OCI-M2 (cell line): ENCODE data around the gene NBR1.
"Not testable (repeated sequence)": the region's sequence is repeated elsewhere in the genome, so short reads cannot be mapped to it uniquely, and the experiment has no call there.

ENCODE experiments used
- DNase-seq: peaks from one replicate; lab custom pipeline; 2025; ENCODE audit not compliant: unreplicated experiment; lab: John Stamatoyannopoulos, UW

Gene NBR1

DNA sequence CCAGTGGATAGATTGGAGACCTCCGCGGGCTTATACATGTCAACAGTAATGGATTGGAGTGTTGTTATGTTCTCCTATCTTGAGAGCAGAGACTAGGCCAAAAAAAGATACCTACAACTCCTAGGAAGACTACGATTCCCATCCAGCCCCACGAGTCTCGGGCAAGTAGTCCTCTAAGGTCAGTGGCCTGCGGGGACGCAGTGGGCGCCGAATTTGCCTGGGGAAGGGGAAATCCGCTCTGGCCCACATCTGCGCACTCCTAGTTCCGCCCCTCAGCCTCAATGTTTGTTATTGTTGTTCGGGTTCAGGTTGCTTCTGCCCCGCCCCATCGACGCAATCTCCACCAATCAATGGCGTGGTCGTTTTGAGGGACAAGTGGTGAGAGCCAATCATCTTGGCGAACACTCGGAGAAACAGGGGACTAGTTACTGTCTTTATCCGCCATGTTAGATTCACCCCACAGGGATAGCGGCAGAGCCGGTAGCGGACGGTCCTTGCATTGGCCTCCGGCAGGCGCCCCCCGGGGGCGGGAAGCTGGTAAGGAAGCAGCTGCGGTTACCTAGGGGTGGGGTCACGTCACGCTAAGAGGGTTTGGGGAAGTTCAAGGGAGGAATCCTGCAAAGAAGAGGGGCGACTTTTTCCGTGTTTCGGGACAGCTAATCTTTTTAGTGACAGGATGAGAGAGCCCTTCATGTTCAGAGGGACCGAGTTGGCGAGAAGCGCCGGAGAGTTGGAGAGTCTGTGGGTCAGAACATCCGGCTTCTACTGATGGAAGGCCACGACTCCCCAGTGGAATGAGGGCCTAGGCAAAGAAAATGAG, at the start of gene NBR1:
Gene NBR1, plus strand, starts transcription at position 449 of the 820 bp plus-strand sequence. CDS start 4,586 bp downstream, outside the sequence.
- peak; percentile 88 for DNase-seq

GRCh38 chr17:43125133-43125966, 45.7 kb upstream of the NBR1 start, which contains the start of gene BRCA1:
TSS of gene BRCA1 (minus strand) at chr17:43125364. CDS start at chr17:43124096, 1,268 bp downstream.
- DNase-seq = peak; percentile 86

- no peak for DNase-seq
Observed at GRCh38 chr17:43125967-43126910, 44.8 kb upstream of the NBR1 start.

- no peak for DNase-seq
Observed at GRCh38 chr17:43126911-43127290, 44.1 kb upstream of the NBR1 start.

DNA sequence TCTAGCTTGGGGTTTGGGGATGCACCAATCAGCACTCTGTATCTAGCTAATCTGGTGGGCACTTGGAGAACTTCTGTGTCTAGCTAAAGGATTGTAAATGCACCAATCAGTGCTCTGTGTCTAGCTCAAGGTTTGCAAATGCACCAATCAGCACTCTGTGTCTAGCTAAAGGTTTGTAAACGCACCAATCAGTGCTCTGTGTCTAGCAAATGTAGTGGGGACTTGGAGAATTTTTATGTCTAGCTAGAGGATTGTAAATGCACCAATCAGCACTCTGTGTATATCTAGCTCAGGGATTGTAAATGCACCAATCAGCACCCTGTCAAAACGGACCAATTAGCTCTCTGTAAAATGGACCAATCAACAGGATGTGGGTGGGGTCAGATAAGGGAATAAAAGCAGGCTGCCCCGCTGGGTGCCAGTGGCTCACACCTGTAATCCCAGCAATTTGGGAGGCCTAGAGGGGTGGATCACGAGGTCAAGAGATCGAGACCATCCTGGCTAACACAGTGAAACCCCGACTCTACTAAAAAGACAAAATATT, 43.6 kb upstream of the NBR1 start:
- not testable (repeated sequence) for DNase-seq

DNA sequence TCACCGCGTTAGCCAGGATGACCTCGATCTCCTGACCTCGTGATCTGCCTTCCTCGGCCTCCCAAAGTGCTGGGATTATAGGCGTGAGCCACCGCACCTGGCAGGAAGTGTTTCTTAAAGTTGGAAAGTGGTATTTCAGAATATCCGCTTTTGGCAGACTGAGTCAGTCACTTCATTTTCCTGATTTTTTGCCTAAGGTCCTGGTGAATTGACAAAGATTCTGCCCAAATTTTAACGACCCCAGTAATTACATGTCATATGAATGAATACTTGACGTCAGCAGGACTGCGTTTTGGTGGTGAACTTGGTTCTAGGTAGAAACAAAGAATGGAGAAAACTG, 41.4 kb upstream of the NBR1 start:
- DNase-seq = no peak

DNA sequence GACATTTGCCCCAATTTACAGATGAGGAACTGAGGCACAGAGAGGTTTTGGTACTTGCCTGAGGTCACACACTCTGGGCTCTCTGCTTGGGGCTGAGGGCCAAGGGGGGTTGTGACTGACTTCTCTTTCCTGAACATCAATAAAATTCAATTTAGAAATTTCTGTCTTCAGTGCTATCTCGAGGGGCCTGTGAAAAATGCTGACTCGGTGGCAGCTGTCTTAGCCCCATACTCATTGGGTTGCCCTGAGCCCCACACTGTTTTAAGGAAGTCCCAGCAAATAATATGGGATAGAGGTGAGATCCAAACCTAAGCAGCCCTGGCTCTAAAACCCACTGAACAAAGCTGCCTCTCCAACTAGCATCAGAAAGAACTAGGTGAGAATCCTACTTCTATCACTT, 38.9 kb upstream of the NBR1 start:
- DNase-seq = no peak

DNA sequence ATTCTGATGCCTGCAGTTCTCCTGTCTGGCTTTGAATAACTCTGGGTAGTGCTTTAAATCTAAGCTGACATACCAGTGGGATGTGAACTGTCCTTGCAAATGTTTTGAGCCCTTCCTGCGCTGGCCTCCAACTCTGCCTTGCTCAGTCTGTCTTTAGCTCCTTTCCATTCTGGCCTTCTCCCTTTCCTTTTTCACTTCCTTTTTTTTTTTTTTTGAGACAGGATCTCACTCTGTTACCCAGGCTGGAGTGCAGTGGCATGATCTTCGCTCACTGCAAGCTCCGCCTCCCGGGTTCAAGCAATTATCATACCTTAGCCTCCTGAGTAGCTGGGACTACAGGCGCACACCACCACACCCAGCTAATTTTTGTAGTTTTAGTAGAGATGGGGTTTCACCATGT, 37.6 kb upstream of the NBR1 start:
- DNase-seq = not testable (repeated sequence)

GRCh38 chr17:43134774-43135453, 36.1 kb upstream of the NBR1 start:
- no peak for DNase-seq

- DNase-seq = no peak
Observed at GRCh38 chr17:43135454-43135819, 35.6 kb upstream of the NBR1 start.

GRCh38 chr17:43136574-43136973, 34.4 kb upstream of the NBR1 start:
- not testable (repeated sequence) for DNase-seq

DNA sequence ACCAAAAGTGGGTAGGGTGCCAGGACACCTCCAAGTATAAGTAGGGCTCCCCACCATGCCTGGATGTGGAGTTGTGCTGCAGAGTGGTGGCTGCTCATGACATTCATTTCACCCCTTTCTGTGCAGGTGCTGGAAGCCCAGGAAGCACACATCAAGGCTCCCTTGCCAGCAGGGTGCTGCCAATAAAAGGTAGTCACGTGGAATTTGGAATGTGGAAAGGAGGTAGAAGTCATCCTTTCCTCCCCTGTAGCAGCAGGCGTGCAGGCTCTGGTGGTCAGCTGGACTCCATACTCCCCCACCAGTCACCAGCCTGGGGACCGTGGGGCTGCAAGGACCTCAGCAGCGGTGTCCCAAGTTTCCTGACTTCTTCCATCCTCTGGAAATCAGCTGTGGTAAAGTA, 32.5 kb upstream of the NBR1 start:
- not testable (repeated sequence) for DNase-seq

DNA sequence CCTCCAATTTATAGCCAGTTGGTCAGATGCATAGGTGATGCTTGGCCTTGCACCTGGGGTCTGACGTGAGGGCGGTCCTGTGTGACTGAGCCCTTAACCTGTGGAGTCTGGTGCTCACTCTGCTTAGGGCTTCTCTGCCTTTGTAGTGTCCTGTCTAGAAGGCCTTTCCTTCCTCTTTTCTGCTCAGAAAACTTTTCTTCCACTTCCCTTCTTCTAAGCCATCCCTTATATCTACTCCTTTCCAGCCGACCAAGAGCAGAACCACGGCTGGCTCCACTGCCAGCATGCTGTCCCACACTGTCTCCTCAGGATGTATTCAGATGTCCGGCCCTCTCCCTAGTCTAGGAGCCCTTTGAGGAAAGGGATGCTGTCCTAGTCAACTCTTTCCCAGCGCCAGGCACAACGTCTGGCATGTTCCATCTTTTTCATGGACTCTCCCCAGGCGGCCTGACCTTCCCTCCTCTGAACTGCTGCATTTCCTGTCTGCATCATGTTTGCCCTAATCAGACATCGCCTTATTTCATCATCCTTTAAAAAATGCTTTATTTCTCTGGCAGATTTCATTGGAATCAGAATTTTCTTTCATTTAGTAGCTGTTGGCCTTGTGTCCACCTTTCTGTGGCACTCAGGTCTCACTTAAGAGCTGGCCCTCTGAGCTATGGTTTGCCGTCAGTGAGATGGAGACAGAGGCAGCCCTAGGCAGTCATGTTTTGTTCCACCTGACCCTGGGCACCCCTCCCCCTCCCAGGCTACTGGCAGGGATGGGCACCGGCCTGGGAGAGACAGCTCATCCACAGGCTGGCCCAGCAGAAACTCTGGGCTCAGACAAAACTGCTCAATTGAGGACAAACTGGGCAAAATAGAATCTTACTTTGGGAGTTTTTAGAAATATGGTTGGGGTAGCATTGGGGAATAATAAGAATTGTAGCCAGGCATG, 30.4 kb upstream of the NBR1 start:
- DNase-seq = no peak

GRCh38 chr17:43142153-43142552, 28.9 kb upstream of the NBR1 start:
- DNase-seq = no peak

GRCh38 chr17:43143201-43143600, 27.8 kb upstream of the NBR1 start:
- DNase-seq = no peak

DNA sequence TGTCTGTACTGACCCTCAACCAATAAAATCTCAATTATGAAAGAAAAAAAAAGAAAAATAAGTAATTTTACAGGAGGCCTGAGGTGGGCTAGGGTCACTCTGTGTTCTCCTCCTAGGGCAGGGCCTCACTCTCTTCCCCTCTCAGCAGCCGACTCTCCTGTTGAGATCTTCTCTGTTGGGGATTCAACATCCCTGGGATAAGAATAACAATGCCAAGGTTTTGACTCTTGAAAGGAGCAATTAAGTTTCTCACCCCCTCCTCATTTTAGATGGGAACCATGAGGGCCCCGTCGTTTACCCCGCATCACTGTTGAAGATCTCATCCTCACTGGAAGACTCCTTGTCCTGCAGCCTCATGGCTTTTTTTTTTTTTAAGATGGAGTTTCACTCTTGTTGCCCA, 24.4 kb upstream of the NBR1 start:
- no peak for DNase-seq

DNA sequence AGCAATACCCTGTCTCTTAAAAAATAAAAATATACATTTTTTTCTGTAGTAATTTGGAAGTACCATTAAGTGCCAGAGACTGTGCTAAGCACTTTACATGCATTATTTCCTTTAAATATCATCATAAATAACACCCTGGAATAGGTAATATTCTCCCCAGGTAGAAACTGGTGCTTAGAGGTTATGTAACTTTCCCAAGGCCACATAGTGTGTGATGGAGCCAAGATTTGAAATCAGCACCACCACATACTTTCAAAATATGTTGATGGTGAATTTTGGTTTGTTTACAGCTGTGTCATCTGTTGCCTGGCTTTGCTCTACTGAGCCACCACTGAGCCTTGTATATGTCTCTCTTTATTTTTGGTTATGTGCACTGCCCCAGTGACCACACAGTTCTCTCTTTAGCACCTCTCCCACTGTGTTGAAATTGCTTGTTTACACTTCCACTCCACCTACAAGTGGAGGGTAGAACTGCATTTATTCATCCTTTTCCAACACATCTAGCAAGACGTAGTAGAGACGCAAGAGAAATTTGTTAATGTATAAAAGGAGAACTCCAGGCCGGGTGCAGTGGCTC, 19.0 kb upstream of the NBR1 start:
- DNase-seq = no peak

DNA sequence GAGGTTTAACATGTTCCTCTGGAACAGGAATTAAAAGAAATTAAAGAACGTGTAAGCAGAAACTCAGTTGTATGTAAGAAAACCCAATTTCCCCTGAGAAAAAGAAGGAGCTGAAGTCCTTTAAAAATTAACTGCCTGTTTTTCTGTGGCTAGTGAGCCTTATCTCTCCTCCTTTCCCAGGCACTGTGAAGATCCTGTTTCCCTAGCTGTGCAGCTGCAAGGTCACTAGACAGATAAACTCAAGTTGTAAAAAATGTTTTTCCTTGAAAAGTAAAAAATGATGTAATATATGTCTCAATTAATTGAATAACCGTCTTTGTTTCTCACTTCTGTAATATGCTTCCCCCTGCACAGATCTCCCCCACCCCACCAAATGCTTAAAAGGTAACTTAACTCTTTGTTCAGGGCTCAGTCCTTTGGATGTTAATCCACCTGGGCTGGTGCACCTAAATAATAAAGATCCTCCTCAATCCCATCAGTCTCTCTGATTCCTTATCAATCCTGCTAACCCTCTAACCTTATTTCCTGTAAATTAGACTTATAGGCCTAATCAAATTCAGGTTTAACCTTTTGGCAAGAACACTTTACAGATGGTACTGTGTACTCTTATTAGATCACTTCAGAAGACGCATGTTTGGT, 17.7 kb upstream of the NBR1 start:
- DNase-seq = not testable (repeated sequence)
